Stimulated activated effector memory CD8-positive, alpha-beta T cell treated with anti-CD3 and anti-CD28 coated beads, Interleukin-12 subunit alpha, Interleukin-12 subunit beta, amount 100 ng/mL, for 72 hours (primary cell): ENCODE results near the gene NDUFA12.

Source experiments
- ATAC-seq: fragments of 150-1000 bp; cut with Tn5 transposase; 2 replicates; pipeline ENCODE4 v1.10.0; 2021
- DNase-seq, 2 donors: peaks; one replicate each; pipeline ENCODE4 v3.0.0; 2021 to 2022; ENCODE audit warnings: low spot score in 2 of 2
- H3K27ac Mint-ChIP-seq: one replicate; pipeline ENCODE4 v1.8.0; 2022; ENCODE audit warnings: mild to moderate bottlenecking, mixed read lengths
- H3K36me3 Mint-ChIP-seq: one replicate; pipeline ENCODE4 v1.8.0; 2022; ENCODE audit warnings: mild to moderate bottlenecking, mixed read lengths
- H3K4me1 Mint-ChIP-seq: one replicate; pipeline ENCODE4 v1.8.0; 2022; ENCODE audit warnings: mixed read lengths
- H3K4me3 Mint-ChIP-seq: one replicate; pipeline ENCODE4 v1.8.0; 2022; ENCODE audit warnings: mild to moderate bottlenecking, mixed read lengths
- H3K9me3 Mint-ChIP-seq: one replicate; pipeline ENCODE4 v1.8.0; 2022; ENCODE audit warnings: mixed read lengths

NDUFA12 gene

GRCh38 chr12:94965982-94966630 lies 37.4 kb downstream of the NDUFA12 start:
- peaks cover 4% of the 10 kb centered on the region for H3K36me3 Mint-ChIP-seq
- H3K4me3 Mint-ChIP-seq, result no peak overlapping the region
- no peak overlapping the region for H3K27ac Mint-ChIP-seq
- H3K9me3 Mint-ChIP-seq, result no peaks in the 10 kb centered on the region
- ATAC-seq (no peak), DNase-seq (no peak)
- H3K4me1 Mint-ChIP-seq, result no peaks in the 10 kb centered on the region

- Mint-ChIP-seq H3K36me3 (no peaks in the 10 kb centered on the region), H3K9me3 (no peaks in the 10 kb centered on the region), H3K4me1 (no peaks in the 10 kb centered on the region), H3K4me3 (no peak overlapping the region), H3K27ac (no peak overlapping the region)
- ATAC-seq (no peak), DNase-seq (no peak)
These were observed 39.8 kb downstream of the NDUFA12 start for GRCh38 chr12:94963649-94964048.

GRCh38 chr12:94962670-94963069 lies 40.8 kb downstream of the NDUFA12 start:
- no peak overlapping the region for H3K4me3 Mint-ChIP-seq
- H3K36me3 Mint-ChIP-seq, result no peaks in the 10 kb centered on the region
- no peak for ATAC-seq
- no peaks in the 10 kb centered on the region for H3K9me3 Mint-ChIP-seq
- no peak for DNase-seq
- no peak overlapping the region for H3K27ac Mint-ChIP-seq
- no peaks in the 10 kb centered on the region for H3K4me1 Mint-ChIP-seq

- H3K27ac Mint-ChIP-seq, result no peak overlapping the region
- no peaks in the 10 kb centered on the region for H3K4me1 Mint-ChIP-seq
- no peak for ATAC-seq
- H3K4me3 Mint-ChIP-seq, result no peak overlapping the region
- H3K36me3 Mint-ChIP-seq, result no peaks in the 10 kb centered on the region
- no peaks in the 10 kb centered on the region for H3K9me3 Mint-ChIP-seq
- no peak for DNase-seq
These were observed 41.6 kb downstream of the NDUFA12 start for GRCh38 chr12:94961911-94962310.

- Mint-ChIP-seq H3K4me3 (no peak overlapping the region), H3K4me1 (no peaks in the 10 kb centered on the region), H3K9me3 (no peaks in the 10 kb centered on the region), H3K36me3 (no peaks in the 10 kb centered on the region), H3K27ac (no peak overlapping the region)
- ATAC-seq, result no peak
- no peak for DNase-seq
These were observed 42.2 kb downstream of the NDUFA12 start for GRCh38 chr12:94961256-94961824.

- Mint-ChIP-seq H3K4me3 (no peak overlapping the region), H3K36me3 (no peaks in the 10 kb centered on the region), H3K9me3 (no peaks in the 10 kb centered on the region), H3K4me1 (peaks cover 15% of the 10 kb centered on the region), H3K27ac (no peak overlapping the region)
- ATAC-seq (no peak), DNase-seq (no peak)
These were observed 46.5 kb downstream of the NDUFA12 start for GRCh38 chr12:94957006-94957405.

- Mint-ChIP-seq H3K4me1 (peaks cover 17% of the 10 kb centered on the region), H3K27ac (no peak overlapping the region)
These were observed 48.4 kb downstream of the NDUFA12 start for GRCh38 chr12:94954948-94955592.

GRCh38 chr12:94954029-94954685 lies 49.3 kb downstream of the NDUFA12 start:
- DNase-seq (no peak), ATAC-seq (no peak)
- no peak overlapping the region for H3K4me3 Mint-ChIP-seq

More at GRCh38 chr12:94954948-94955592, 48.4 kb downstream of the NDUFA12 start:
- Mint-ChIP-seq H3K36me3 (no peaks in the 10 kb centered on the region), H3K4me3 (no peak overlapping the region), H3K9me3 (no peaks in the 10 kb centered on the region)
- DNase-seq (no peak), ATAC-seq (peak; percentile 63)

GRCh38 chr12:94952325-94952724 lies 51.2 kb downstream of the NDUFA12 start:
- ATAC-seq (no peak), DNase-seq (no peak)
- Mint-ChIP-seq H3K4me3 (no peak overlapping the region), H3K9me3 (no peaks in the 10 kb centered on the region), H3K4me1 (peaks cover 22% of the 10 kb centered on the region), H3K36me3 (no peaks in the 10 kb centered on the region), H3K27ac (peak overlapping the region; percentile 8)

More at GRCh38 chr12:94954029-94954685, 49.3 kb downstream of the NDUFA12 start:
- H3K36me3 Mint-ChIP-seq, result no peaks in the 10 kb centered on the region
- no peaks in the 10 kb centered on the region for H3K9me3 Mint-ChIP-seq
- peaks cover 22% of the 10 kb centered on the region for H3K4me1 Mint-ChIP-seq
- H3K27ac Mint-ChIP-seq, result no peak overlapping the region

- H3K4me1 Mint-ChIP-seq, result peaks cover 22% of the 10 kb centered on the region
- no peak overlapping the region for H3K4me3 Mint-ChIP-seq
- H3K27ac Mint-ChIP-seq, result no peak overlapping the region
- no peaks in the 10 kb centered on the region for H3K9me3 Mint-ChIP-seq
- H3K36me3 Mint-ChIP-seq, result no peaks in the 10 kb centered on the region
- DNase-seq (no peak), ATAC-seq (no peak)
These were observed 52.2 kb downstream of the NDUFA12 start for GRCh38 chr12:94951071-94951934.

- ATAC-seq (no peak), DNase-seq (no peak)
- Mint-ChIP-seq H3K4me3 (no peak overlapping the region), H3K4me1 (peaks cover 34% of the 10 kb centered on the region), H3K9me3 (peaks cover 7% of the 10 kb centered on the region), H3K27ac (no peak overlapping the region), H3K36me3 (no peaks in the 10 kb centered on the region)
These were observed 55.2 kb downstream of the NDUFA12 start for GRCh38 chr12:94948232-94948810.

GRCh38 chr12:94942663-94943062 lies 60.8 kb downstream of the NDUFA12 start:
- Mint-ChIP-seq H3K9me3 (peaks cover 7% of the 10 kb centered on the region), H3K36me3 (peaks cover 6% of the 10 kb centered on the region), H3K27ac (peak overlapping the region; percentile 75), H3K4me1 (peaks cover 62% of the 10 kb centered on the region), H3K4me3 (peak overlapping the region; percentile 45)
- peak in 1 of 2 donors; percentile 60 for DNase-seq
- peak; percentile 36 for ATAC-seq

- ATAC-seq (peak; percentile 97), DNase-seq (peak; percentile 42 to 77)
- peak overlapping the region; percentile 45 for H3K4me3 Mint-ChIP-seq
These were observed 62.0 kb downstream of the NDUFA12 start for GRCh38 chr12:94941440-94941862.

GRCh38 chr12:94940771-94941170 lies 62.7 kb downstream of the NDUFA12 start:
- ATAC-seq (no peak), DNase-seq (no peak)
- H3K27ac Mint-ChIP-seq, result peak overlapping the region; percentile 75
- H3K36me3 Mint-ChIP-seq, result peaks cover 6% of the 10 kb centered on the region
- peaks cover 4% of the 10 kb centered on the region for H3K9me3 Mint-ChIP-seq
- H3K4me3 Mint-ChIP-seq, result no peak overlapping the region
- peaks cover 62% of the 10 kb centered on the region for H3K4me1 Mint-ChIP-seq

More at GRCh38 chr12:94941440-94941862, 62.0 kb downstream of the NDUFA12 start:
- Mint-ChIP-seq H3K4me1 (peaks cover 62% of the 10 kb centered on the region), H3K27ac (peak overlapping the region; percentile 75), H3K36me3 (peaks cover 6% of the 10 kb centered on the region), H3K9me3 (peaks cover 7% of the 10 kb centered on the region)
